ENCODE data around the gene TGFA.

TGFA gene

DNA sequence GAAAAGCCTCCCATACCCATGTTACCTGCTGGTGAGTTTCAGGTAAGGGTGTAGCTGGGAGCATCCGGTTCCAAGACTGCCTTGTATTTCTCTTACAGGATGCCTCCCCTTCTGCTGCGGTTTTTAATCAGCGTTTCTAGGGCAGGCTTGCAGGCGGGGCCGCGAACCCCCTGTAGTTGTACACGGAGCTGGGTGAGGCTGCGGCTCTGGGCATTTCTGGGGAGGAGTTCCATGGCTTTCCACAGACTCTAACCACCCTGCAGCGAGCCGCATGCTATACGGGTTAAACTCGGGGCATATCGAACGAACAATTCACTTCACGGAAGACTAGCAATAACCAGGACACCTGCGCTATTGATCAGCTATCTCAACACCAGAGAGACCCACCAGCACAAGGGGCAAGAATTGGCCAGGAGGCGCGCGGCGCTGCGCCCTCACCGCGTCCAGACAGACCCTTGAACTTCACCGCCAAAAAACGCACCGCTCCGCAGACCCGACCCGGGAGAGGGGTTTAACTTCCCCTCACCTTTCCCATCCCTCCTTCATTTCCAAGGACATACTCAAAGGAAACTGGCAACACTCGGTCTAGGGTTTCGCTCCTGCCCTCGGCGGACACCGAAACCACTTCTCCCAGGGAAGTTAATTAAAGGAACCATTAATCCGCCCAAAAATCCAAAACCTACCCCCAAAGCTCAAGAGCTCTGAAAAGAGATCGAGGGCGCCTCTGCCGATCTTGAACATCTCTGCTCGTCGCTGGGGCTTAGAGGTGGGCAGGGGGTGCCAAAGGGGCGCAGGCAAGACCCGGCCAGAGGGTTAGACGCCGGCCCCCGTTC is 909 bp downstream of the TGFA start:
- no peak for FAIRE-seq

DNA sequence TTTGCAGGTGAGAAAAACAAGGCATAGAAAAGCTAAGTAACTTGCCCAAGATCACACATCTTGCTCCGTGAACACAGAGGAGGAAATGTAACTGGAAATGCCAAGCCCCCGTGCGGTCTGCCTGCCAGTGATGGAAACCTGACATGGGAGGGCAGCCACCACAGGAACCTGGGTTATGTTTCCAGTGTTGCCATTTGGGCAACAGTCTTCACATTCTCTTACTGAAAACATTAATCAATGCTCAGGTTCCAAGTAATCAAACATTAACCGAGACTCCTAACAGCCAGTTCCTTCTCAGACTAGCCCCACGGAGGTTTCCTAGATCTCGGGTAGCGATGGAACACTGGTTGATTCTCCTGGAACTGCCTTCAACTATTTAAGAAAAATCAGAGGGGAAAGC is 2.5 kb downstream of the TGFA start:
- FAIRE-seq = no peak

GRCh38 chr2:70549962-70550361 is 3.7 kb downstream of the TGFA start:
- FAIRE-seq = no peak

- no peak for FAIRE-seq
Observed at GRCh38 chr2:70549064-70549710, 4.4 kb downstream of the TGFA start.

- no peak for FAIRE-seq
Observed at GRCh38 chr2:70548233-70548632, 5.4 kb downstream of the TGFA start.

GRCh38 chr2:70546885-70547284 is 6.7 kb downstream of the TGFA start:
- FAIRE-seq = no peak

- no peak for FAIRE-seq
Observed at GRCh38 chr2:70546376-70546775, 7.2 kb downstream of the TGFA start.

DNA sequence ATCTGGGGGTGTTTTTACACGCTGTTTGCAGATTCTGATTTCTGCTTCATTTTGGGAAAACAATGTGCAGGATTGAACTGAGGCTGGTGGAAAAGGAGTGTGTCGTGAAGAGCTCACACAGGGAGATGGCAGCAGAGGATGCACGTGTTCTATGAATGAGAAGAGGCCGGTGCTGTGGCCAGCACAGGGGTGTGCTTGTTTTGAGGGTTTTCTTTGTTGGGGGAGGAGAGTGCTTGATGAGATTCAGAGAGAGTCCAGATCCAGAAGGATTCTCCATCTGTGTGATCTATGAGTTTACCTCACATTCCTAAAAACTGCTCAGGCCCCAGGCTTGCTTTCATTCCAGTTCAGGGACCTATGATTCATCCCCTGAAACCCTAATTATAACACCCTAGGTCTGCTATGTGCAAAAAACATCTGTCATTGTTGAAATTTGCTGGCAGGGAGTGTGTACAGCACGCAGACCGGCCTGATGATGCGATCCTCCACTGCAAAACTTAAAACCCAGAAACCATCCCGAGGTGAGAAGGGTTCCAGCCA is 12.1 kb downstream of the TGFA start:
- FAIRE-seq = no peak

- FAIRE-seq = no peak
Observed at GRCh38 chr2:70537840-70538239, 15.8 kb downstream of the TGFA start.

DNA sequence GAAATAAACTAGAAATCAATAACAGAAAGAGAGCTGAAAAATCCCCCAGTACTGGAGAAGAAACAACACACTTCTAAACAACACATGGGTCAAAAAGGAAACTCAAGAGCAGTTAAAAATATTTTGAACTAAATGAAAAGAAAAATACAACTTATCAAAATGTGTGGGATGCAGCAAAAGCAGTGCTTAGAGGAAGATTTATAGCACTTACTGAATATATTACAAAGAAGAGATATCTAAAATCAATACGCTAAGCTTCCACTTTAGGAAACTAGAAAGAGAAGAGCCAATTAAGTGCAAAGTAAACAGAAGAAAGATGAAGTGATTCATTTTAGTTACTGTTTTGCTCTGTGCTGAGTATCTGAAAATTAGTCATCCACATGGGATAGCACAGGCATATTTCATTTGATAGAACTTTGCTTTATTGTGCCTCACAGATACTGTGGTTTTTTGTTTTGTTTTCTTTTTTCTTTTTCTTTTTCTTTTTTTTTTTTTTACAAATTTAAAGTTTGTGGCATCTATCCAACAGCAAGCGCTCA is 17.0 kb downstream of the TGFA start:
- FAIRE-seq = no peak

DNA sequence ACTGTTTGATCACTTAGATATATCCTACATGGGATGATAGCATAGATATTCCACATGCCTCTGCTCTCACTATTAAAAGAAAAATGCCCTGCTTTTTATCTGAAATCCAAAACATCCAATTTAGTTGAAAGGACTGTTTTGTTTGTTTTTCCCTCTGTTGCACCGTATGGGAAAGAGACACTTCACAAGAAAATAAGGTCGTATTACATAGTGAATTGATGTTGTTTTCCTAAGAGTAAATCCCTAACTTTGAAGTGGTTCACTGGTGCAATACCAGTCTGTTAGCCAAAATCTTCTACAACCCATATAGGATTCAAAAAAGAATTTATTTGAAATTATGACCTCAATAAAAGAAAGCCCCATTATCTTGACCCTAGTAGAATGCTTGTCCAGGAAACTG is 18.1 kb downstream of the TGFA start:
- FAIRE-seq = no peak

DNA sequence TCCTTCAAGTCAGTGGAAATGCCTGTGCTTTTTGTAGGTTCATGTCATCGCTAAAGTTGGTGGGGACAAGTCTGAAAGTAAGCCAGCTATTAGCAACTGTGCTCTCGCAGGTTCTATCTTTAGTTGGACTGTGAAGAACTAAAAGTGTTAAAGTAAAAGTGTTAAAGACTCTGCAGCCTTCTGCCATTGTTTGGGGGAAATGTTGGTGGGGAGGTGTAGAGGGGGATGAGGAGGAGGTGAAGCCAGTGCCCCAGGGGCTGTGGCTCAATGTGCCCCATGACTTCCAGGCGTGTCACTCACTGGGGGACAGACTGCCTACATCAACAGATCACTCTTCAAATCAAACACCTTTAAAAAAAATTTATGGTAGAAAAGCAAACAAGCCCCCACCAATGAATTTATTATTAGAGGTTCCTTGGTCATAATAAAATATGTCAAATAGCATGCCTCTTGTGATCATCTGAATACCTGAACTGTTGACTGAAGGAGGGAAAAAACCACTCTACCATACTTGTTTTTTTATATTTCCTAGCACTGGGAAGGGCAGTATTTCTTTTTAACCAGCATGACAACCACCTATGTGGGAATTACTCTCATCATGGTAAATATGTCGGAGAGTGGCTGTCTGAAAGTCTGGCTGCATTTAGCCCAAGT is 19.3 kb downstream of the TGFA start:
- no peak for FAIRE-seq

DNA sequence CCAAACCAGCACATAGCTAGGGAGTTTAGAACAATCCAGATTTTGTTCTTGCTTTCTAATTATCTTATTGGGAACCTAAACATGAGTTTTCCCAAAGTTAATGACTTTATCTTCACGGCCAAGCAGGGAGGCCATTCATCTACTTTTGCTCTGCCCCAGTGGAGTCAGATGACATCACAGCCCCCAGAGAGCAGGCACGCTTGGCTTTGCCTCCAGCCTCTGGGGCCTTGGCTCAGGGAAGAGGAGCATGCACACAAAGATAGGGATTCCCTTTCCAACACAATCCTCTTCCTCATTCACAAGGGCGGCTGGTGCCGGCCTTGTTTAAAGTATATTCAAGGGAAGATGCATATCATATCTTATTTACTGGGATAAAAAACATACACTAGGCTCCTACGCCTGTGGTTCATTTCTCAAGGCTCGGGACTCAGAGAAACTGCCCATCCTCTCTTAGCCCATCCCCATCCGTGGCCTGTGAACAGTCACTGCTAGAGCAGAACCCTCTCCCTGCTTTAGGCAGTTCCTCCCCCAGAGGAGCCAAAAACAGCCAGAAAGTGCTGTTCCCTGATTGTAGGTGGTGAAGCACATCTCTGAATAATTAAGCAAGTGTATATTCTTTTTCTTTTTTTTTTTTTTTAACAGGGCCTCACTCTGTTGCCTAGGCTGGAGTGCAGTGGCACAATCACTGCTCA is 21.2 kb downstream of the TGFA start:
- no peak for FAIRE-seq

DNA sequence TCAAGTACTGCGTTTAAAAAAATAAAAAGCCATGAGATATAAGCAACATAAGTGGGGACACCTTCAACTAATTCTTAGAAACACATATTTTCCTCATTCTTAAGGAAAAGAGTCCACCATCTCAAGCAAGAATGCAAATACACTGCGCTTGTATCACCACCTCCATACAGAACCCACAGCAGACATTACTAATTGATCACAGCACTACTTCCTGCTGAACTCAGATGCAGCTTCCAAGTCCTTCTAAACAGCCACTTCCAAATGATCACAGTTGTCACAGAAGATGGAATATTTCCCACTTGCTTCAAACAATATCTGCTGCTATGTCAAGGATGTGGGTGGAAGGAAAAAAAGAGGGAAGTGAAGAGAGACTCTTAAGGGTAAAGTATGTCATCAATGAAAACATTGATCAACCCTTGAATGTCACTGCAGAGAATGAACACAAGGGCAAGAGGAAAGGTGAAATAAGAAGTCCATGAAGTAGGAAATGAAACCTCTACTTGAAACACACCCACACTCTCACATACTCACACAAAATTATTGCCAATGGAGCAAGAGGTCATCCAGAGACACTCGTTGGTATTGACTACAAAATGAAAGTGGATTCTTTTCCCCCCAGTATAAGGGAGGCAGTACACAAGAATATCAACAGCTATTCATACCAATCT is 22.1 kb downstream of the TGFA start:
- no peak for FAIRE-seq

GRCh38 chr2:70529610-70530009 is 24.0 kb downstream of the TGFA start:
- no peak for FAIRE-seq

- FAIRE-seq = no peak
Observed at GRCh38 chr2:70528929-70529328, 24.7 kb downstream of the TGFA start.

- FAIRE-seq = no peak
Observed at GRCh38 chr2:70528276-70528675, 25.4 kb downstream of the TGFA start.

DNA sequence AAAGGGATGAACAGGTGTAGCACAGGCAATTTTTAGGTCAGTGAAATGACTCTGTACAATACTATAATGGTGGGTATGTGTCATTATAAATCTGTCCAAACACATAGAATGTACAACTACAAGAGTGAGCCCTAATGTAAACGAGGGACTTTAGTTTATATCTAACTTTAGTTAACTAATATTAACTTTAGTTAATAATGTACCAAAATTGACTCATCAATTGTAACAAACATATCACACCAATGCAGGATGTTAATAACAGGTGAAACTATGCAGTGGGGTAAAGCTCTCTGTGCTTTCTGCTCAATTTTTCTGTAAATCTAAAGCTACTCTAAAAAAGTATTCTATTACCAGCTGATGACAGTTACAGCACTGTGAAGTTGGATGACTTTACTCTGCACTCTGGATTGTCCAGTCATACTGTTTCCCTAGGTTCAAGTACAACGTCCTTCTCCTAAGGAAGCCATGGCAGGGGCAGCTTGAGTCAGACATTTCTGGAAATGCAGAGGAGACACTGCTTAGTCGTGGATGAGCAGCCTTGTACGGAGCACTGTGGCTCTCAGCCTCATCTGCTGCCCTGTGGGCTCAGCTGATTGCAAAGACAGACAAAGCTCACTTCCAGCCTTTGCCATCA is 26.1 kb downstream of the TGFA start:
- FAIRE-seq = no peak

- no peak for FAIRE-seq
Observed at GRCh38 chr2:70526126-70526525, 27.5 kb downstream of the TGFA start.

- FAIRE-seq = no peak
Observed at GRCh38 chr2:70525032-70525431, 28.6 kb downstream of the TGFA start.

Data from G401.6 (cell line).